Right atrium auricular region (tissue), 2 donors: ENCODE data around the gene GGA2. TPM values are rescaled to one million over a fixed set of nuclear protein-coding genes. Genes with fewer than 3 reads are reported as not detected.

Source experiments
- DNase-seq: peaks from one replicate; pipeline ENCODE4 v3.0.0-alpha.2; 2019; ENCODE audit warnings: low spot score
- H3K27ac ChIP-seq, 2 donors: fragments of 200-600 bp; sonication (generic); 1 replicate in 1 of 2; 2 replicates in 1 of 2; pipeline ENCODE4 v1.5.1; 2016 to 2019
- H3K27me3 ChIP-seq, 2 donors: fragments of 200-600 bp; sonication (generic); one replicate each; pipeline versions ENCODE4 v1.5.1 to v1.6.0; 2017 to 2019
- H3K36me3 ChIP-seq: fragments of 200-600 bp; sonication (generic); one replicate; pipeline ENCODE4 v1.5.1; 2016
- H3K4me1 ChIP-seq, 2 donors: fragments of 200-600 bp; sonication (generic); one replicate each; pipeline versions ENCODE4 v1.5.1 to v1.6.0; 2017 to 2019
- H3K4me3 ChIP-seq, 2 donors: fragments of 200-600 bp; sonication (generic); 1 replicate in 1 of 2; 2 replicates in 1 of 2; pipeline ENCODE4 v1.5.1; 2017 to 2019; ENCODE audit warnings: mild to moderate bottlenecking in 1 of 2, moderate library complexity in 1 of 2
- H3K9me3 ChIP-seq, 2 donors: fragments of 200-600 bp; sonication (generic); one replicate each; pipeline ENCODE4 v1.5.1; 2019
- CTCF ChIP-seq, 2 donors: fragments of 200-600 bp; sonication (generic); IDR thresholded peaks; one replicate each; pipeline ENCODE4 v1.5.1; 2019; ENCODE audit warnings: antibody characterized with exemption in 2 of 2
- total RNA-seq, 2 donors: library from RNA; depleted of rRNA; stranded (reverse); fragments of >200 nt; gene quantifications; one replicate each; pipeline ENCODE4 v1.1.0, GENCODE V29; 2016

GGA2 gene
- total RNA-seq, 2 donors from 2014 or later: 25.0 to 59.3 TPM

GRCh38 chr16:23495671-23496070 lies 14.6 kb downstream of the GGA2 start:
- no peak for TF ChIP-seq CTCF (IDR thresholded peaks at IDR 0.05)
- Histone ChIP-seq H3K27me3 (no peaks in the 10 kb centered on the region), H3K36me3 (peaks cover 49% of the 10 kb centered on the region), H3K27ac (no peak overlapping the region), H3K4me1 (peaks cover 0 to 40% of the 10 kb centered on the region in 2 donors), H3K4me3 (no peak overlapping the region), H3K9me3 (no peaks in the 10 kb centered on the region)
- no peak for DNase-seq

- no peak overlapping the region for H3K4me3 ChIP-seq
- H3K4me1 ChIP-seq: peaks cover 0 to 29% of the 10 kb centered on the region in 2 donors
- no peak for TF ChIP-seq CTCF (IDR thresholded peaks at IDR 0.05)
- H3K27me3 ChIP-seq: no peaks in the 10 kb centered on the region
- no peak overlapping the region for H3K27ac ChIP-seq
- H3K9me3 ChIP-seq: no peaks in the 10 kb centered on the region
- DNase-seq: no peak
- peaks cover 64% of the 10 kb centered on the region for H3K36me3 ChIP-seq
Observed at GRCh38 chr16:23494188-23494587, 16.1 kb downstream of the GGA2 start.

GRCh38 chr16:23491490-23492391 lies 18.6 kb downstream of the GGA2 start:
- no peak overlapping the region for H3K27ac ChIP-seq
- peaks cover 0 to 5% of the 10 kb centered on the region in 2 donors for H3K4me1 ChIP-seq
- no peak for DNase-seq
- no peak for TF ChIP-seq CTCF (IDR thresholded peaks at IDR 0.05)
- H3K9me3 ChIP-seq: no peaks in the 10 kb centered on the region
- no peaks in the 10 kb centered on the region for H3K27me3 ChIP-seq
- no peak overlapping the region for H3K4me3 ChIP-seq
- H3K36me3 ChIP-seq: peaks cover 87% of the 10 kb centered on the region

GRCh38 chr16:23486480-23486879 lies 23.8 kb downstream of the GGA2 start:
- no peak for TF ChIP-seq CTCF (IDR thresholded peaks at IDR 0.05)
- Histone ChIP-seq H3K27ac (no peak overlapping the region), H3K4me3 (no peak overlapping the region), H3K9me3 (no peaks in the 10 kb centered on the region), H3K27me3 (no peaks in the 10 kb centered on the region), H3K36me3 (peaks cover 89% of the 10 kb centered on the region), H3K4me1 (no peaks in the 10 kb centered on the region)
- no peak for DNase-seq

- DNase-seq: no peak
Observed at GRCh38 chr16:23485841-23486240, 24.5 kb downstream of the GGA2 start.

More at GRCh38 chr16:23485841-23486240, 24.5 kb downstream of the GGA2 start:
- no peaks in the 10 kb centered on the region for H3K4me1 ChIP-seq
- no peaks in the 10 kb centered on the region for H3K9me3 ChIP-seq
- peaks cover 89% of the 10 kb centered on the region for H3K36me3 ChIP-seq
- no peaks in the 10 kb centered on the region for H3K27me3 ChIP-seq
- no peak overlapping the region for H3K27ac ChIP-seq
- no peak for TF ChIP-seq CTCF (IDR thresholded peaks at IDR 0.05)
- H3K4me3 ChIP-seq: no peak overlapping the region
